Vagina (tissue), 2 donors: ENCODE measurements around the gene BTF3L4. TPM values are rescaled to one million over a fixed set of nuclear protein-coding genes. Genes with fewer than 3 reads are reported as not detected.
"Not testable (repeated sequence)": the region's sequence is repeated elsewhere in the genome, so short reads cannot be mapped to it uniquely, and the experiment has no call there.

Experiments used
- DNase-seq, 2 donors: peaks; one replicate each; pipeline ENCODE4 v3.0.0-alpha.2; 2017; ENCODE audit errors: extremely low spot score in 2 of 2
- H3K27ac ChIP-seq: fragments of 200-600 bp; sonication (generic); one replicate; pipeline ENCODE4 v1.5.1; 2019
- H3K27me3 ChIP-seq: fragments of 200-600 bp; sonication (generic); one replicate; pipeline ENCODE4 v1.5.1; 2019
- H3K36me3 ChIP-seq, 2 donors: fragments of 200-600 bp; sonication (generic); one replicate each; pipeline ENCODE4 v1.5.1; 2017 to 2019
- H3K4me1 ChIP-seq: fragments of 200-600 bp; sonication (generic); one replicate; pipeline ENCODE4 v1.5.1; 2019
- H3K4me3 ChIP-seq, 2 donors: fragments of 200-600 bp; sonication (generic); 1 replicate in 1 of 2; 2 replicates in 1 of 2; pipeline ENCODE4 v1.5.1; 2016 to 2019
- H3K9me3 ChIP-seq: fragments of 200-600 bp; sonication (generic); one replicate; pipeline ENCODE4 v1.5.1; 2019
- CTCF ChIP-seq, 3 experiments: fragments of 450-650 bp in 2 of 3; fragments of 200-600 bp in 1 of 3; sonication (generic) in 1 of 3; IDR thresholded peaks; one replicate each; pipeline ENCODE4 v1.5.1; 2017 to 2019; ENCODE audit warnings: antibody characterized with exemption in 3 of 3, mild to moderate bottlenecking in 2 of 3, moderate library complexity in 2 of 3
- POLR2A ChIP-seq, 2 donors: fragments of 450-650 bp; IDR thresholded peaks; one replicate each; pipeline ENCODE4 v1.6.1; 2017; ENCODE audit warnings: antibody characterized with exemption in 2 of 2, mild to moderate bottlenecking in 2 of 2, moderate library complexity in 2 of 2
- POLR2AphosphoS5 ChIP-seq, 2 donors: sonication (generic); formaldehyde crosslinking; IDR thresholded peaks; one replicate each; pipeline ENCODE4 v1.9.0; 2017; ENCODE audit warnings: antibody characterized with exemption in 2 of 2, mild to moderate bottlenecking in 2 of 2, low read depth in 1 of 2; ENCODE audit not compliant: insufficient read depth in 1 of 2
- intact Hi-C: fragments of 100-400 bp; cut with DNase I; formaldehyde crosslinking; loops from one replicate; pipeline ENCODE4 v1.15.1; 2023
- total RNA-seq: library from RNA; depleted of rRNA; stranded (reverse); fragments of >200 nt; gene quantifications from one replicate; pipeline ENCODE4 v1.2.3, GENCODE V29; 2016

Gene BTF3L4
- total RNA-seq, 1 donor from 2014 or later: 24.3 TPM

GRCh38 chr1:52034050-52034384 is 22.1 kb upstream of the BTF3L4 start:
- H3K27ac ChIP-seq: peak overlapping the region; percentile 54
- peaks cover 30% of the 10 kb centered on the region for H3K4me1 ChIP-seq
- peaks cover 0 to under 1% of the 10 kb centered on the region in 2 donors for H3K36me3 ChIP-seq
- DNase-seq: no peak
- TF ChIP-seq CTCF (IDR thresholded peaks at IDR 0.05) (no peak), POLR2AphosphoS5 (IDR thresholded peaks at IDR 0.05; ENCODE audit: insufficient read depth in 1 of 2, low read depth in 1 of 2) (no peak), POLR2A (IDR thresholded peaks at IDR 0.05) (no peak)
- H3K27me3 ChIP-seq: no peaks in the 10 kb centered on the region
- intact Hi-C loops: no loop called here
- no peaks in the 10 kb centered on the region for H3K9me3 ChIP-seq
- peak overlapping the region; percentile 60 to 84 for H3K4me3 ChIP-seq

- no peak for DNase-seq
- H3K9me3 ChIP-seq: no peaks in the 10 kb centered on the region
- H3K4me3 ChIP-seq: no peak overlapping the region
- no peak overlapping the region for H3K27ac ChIP-seq
- H3K4me1 ChIP-seq: peaks cover 5% of the 10 kb centered on the region
- peaks cover 6 to 18% of the 10 kb centered on the region in 2 donors for H3K36me3 ChIP-seq
- intact Hi-C loops: no loop called here
- H3K27me3 ChIP-seq: no peaks in the 10 kb centered on the region
- TF ChIP-seq POLR2A (IDR thresholded peaks at IDR 0.05): no peak
- no peak for TF ChIP-seq CTCF (IDR thresholded peaks at IDR 0.05)
- TF ChIP-seq POLR2AphosphoS5 (IDR thresholded peaks at IDR 0.05; ENCODE audit: insufficient read depth in 1 of 2, low read depth in 1 of 2): no peak
Measured at GRCh38 chr1:52037402-52037814, 18.7 kb upstream of the BTF3L4 start.

- H3K4me1 ChIP-seq: peaks cover under 1% of the 10 kb centered on the region
- H3K4me3 ChIP-seq: no peak overlapping the region
- H3K27me3 ChIP-seq: no peaks in the 10 kb centered on the region
- no peak for DNase-seq
- H3K36me3 ChIP-seq: peaks cover 6 to 18% of the 10 kb centered on the region in 2 donors
- no peaks in the 10 kb centered on the region for H3K9me3 ChIP-seq
- TF ChIP-seq POLR2AphosphoS5 (IDR thresholded peaks at IDR 0.05; ENCODE audit: insufficient read depth in 1 of 2, low read depth in 1 of 2) (no peak), CTCF (IDR thresholded peaks at IDR 0.05) (no peak), POLR2A (IDR thresholded peaks at IDR 0.05) (no peak)
- no peak overlapping the region for H3K27ac ChIP-seq
- intact Hi-C loops: no loop called here
Measured at GRCh38 chr1:52037909-52038308, 18.2 kb upstream of the BTF3L4 start.

GRCh38 chr1:52041551-52042185 is 14.4 kb upstream of the BTF3L4 start:
- no peaks in the 10 kb centered on the region for H3K9me3 ChIP-seq
- DNase-seq: no peak
- H3K4me3 ChIP-seq: no peak overlapping the region
- no peak overlapping the region for H3K27ac ChIP-seq
- intact Hi-C loops: no loop called here
- no peaks in the 10 kb centered on the region for H3K4me1 ChIP-seq
- no peaks in the 10 kb centered on the region for H3K27me3 ChIP-seq
- no peak for TF ChIP-seq POLR2AphosphoS5 (IDR thresholded peaks at IDR 0.05; ENCODE audit: insufficient read depth in 1 of 2, low read depth in 1 of 2)
- TF ChIP-seq POLR2A (IDR thresholded peaks at IDR 0.05): no peak
- TF ChIP-seq CTCF (IDR thresholded peaks at IDR 0.05): no peak
- H3K36me3 ChIP-seq: peaks cover 6 to 22% of the 10 kb centered on the region in 2 donors

GRCh38 chr1:52045236-52045635 is 10.9 kb upstream of the BTF3L4 start:
- Histone ChIP-seq H3K27ac (no peak overlapping the region), H3K4me3 (no peak overlapping the region)

GRCh38 chr1:52045666-52046195 is 10.4 kb upstream of the BTF3L4 start:
- DNase-seq, intact Hi-C loops, H3K9me3 ChIP-seq, H3K4me3 ChIP-seq, H3K27me3 ChIP-seq, H3K27ac ChIP-seq, H3K4me1 ChIP-seq, H3K36me3 ChIP-seq: not testable (repeated sequence)

More at GRCh38 chr1:52045236-52045635, 10.9 kb upstream of the BTF3L4 start:
- no peak for DNase-seq
- Histone ChIP-seq H3K9me3 (no peaks in the 10 kb centered on the region), H3K27me3 (no peaks in the 10 kb centered on the region), H3K36me3 (peaks cover 4 to 12% of the 10 kb centered on the region in 2 donors), H3K4me1 (no peaks in the 10 kb centered on the region)
- intact Hi-C loops: no loop called here
- TF ChIP-seq POLR2AphosphoS5 (IDR thresholded peaks at IDR 0.05; ENCODE audit: insufficient read depth in 1 of 2, low read depth in 1 of 2) (no peak), CTCF (IDR thresholded peaks at IDR 0.05) (no peak), POLR2A (IDR thresholded peaks at IDR 0.05) (no peak)

- DNase-seq, H3K4me3 ChIP-seq, H3K9me3 ChIP-seq, H3K27me3 ChIP-seq, H3K27ac ChIP-seq, intact Hi-C loops, H3K36me3 ChIP-seq: not testable (repeated sequence)
- H3K4me1 ChIP-seq: peaks cover 13% of the 10 kb centered on the region
Measured at GRCh38 chr1:52049337-52049736, 6.8 kb upstream of the BTF3L4 start.
